MM.1S (cell line): ENCODE data around the gene TGFBR3.

Experiments
- EZH2 ChIP-seq: fragments of 300-600 bp; sonication (generic); optimal IDR thresholded peaks from 2 replicates; pipeline ENCODE3; 2017; ENCODE audit warnings: low read depth, mild to moderate bottlenecking, antibody characterized with exemption, low read length, mixed read lengths
- EZH2phosphoT487 ChIP-seq: fragments of 300-600 bp; sonication (generic); IDR thresholded peaks from 2 replicates; pipeline ENCODE4 v1.6.1; 2018; ENCODE audit warnings: antibody characterized with exemption, low read length
- TF ChIP-seq, protein P1 (sequence below): fragments of 300-600 bp; sonication (generic); IDR thresholded peaks from 2 replicates; pipeline ENCODE4 v1.5.1; 2016; ENCODE audit warnings: antibody characterized with exemption, low read length, mixed read lengths

DNA sequence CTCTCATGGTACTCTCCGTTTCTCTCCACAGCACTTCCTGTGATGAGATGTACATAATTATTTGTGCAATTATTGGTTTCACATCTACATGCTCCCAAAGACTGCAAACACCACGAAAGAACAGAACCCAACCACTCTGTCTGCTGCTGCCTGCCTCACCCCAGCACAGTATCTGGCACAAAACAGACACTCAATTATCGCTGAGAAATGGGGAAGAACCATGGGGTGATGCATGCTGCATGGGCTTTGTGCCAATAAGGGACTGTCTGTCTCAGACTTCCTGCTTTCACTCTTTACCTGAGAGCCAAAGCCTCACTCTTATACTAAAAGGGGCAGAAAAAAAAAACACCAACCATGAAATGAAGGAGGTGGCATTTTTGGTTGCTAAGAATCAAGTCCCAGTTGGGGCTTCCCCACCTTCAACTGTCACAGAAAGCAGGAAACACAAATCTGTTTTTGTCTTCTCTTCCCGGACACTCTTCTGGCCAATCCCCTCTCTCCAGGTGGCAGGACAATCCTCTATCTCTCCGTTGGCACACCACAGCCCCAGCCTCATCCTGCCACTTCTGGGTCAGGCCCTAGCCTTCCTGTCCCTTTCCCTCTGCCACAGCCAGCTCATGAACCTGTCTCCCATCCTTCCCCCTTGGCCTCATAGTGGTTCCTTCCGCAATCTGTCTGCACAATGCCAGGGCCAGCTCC lies 82.0 kb downstream of the TGFBR3 start:
- no peak for TF ChIP-seq EZH2
- TF ChIP-seq, protein P1, sequence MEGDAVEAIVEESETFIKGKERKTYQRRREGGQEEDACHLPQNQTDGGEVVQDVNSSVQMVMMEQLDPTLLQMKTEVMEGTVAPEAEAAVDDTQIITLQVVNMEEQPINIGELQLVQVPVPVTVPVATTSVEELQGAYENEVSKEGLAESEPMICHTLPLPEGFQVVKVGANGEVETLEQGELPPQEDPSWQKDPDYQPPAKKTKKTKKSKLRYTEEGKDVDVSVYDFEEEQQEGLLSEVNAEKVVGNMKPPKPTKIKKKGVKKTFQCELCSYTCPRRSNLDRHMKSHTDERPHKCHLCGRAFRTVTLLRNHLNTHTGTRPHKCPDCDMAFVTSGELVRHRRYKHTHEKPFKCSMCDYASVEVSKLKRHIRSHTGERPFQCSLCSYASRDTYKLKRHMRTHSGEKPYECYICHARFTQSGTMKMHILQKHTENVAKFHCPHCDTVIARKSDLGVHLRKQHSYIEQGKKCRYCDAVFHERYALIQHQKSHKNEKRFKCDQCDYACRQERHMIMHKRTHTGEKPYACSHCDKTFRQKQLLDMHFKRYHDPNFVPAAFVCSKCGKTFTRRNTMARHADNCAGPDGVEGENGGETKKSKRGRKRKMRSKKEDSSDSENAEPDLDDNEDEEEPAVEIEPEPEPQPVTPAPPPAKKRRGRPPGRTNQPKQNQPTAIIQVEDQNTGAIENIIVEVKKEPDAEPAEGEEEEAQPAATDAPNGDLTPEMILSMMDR: no peak
- TF ChIP-seq EZH2phosphoT487: no peak
